Cortex of kidney (tissue), 1 donor: ENCODE results near the gene FLYWCH1.

Experiments
- DNase-seq: peaks from one replicate; lab custom pipeline; 2025; lab: John Stamatoyannopoulos, UW

FLYWCH1 gene

DNA sequence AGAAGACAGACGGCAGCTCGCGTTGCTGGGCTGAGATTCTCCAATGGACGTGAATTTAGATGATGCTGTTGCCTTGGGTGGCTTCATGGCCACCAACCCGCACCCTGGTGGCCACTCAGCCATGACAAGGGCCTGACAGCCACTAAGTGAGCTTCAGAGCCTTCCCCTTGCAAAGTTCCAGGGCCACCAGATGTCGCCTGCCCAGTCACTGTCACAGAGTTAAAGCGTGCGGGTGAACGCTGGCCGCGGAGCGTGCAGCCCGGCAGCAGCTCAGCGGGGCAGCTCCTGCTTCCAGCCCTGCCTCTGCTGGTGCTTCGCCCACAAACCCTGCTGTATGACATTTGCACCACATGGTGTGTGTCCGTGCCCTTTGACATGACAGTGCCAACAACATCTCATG is 39.0 kb downstream of the FLYWCH1 start:
- DNase-seq: no peak

DNA sequence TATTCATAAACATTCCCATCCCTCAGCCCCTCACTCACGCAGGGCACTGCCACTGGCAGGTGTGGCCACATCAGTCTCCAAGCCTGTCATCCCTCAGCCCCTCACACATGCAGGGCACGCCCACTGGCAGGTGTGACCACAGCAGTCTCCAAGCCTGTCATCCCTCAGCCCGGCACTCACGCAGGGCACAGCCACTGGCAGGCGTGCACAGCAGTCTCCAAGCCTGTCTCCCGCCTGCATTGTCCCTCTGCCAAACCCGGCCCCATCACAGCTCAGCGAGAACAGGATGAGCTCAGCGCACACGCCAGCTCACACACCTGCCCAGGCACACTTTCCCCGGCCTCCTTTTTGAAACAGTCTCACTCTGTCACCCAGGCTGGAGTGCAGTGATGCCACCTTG is 40.9 kb downstream of the FLYWCH1 start:
- DNase-seq: no peak

DNA sequence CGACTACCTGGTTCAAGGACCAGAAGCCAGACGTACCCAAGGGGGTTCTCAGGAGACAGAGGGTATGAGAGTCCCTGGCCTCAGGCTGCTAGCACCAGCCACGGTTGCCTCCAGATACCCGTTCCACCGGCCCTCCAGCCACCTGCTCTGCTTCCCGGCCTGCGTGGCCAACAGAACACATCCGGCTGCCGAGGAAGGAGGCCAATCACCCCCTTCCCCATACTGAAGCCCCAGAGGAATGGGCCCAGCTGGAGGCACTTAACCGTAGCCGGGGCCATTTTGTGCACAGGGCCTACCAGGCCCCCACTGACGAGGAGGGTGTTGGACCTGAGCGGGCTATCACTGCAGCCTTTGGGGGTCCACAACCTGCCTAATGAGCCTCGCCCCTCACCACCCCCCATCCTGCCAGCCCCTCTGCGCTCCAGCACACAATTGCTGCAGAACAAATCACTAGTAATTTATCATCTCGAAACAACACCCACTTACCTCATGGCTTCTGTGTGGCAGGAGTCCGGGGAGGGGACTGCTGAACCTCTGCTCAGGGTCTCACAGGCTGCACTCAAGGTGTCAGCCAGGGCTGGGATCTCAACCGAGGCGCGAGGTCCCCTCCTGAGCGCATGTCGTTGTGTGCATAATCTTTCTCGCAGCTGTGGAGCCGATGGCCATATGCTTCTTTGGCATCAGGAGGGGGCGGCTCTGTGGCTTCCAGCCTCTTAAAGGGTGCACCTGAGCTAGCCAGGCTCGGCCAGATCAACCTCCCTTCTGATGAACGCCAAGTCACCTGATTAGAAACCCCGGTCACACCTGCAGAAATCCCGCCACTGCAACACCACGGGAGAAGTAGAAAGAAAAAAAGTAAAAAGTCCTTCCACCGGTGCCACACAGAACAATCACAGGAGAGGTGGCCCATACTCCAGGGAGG is 42.2 kb downstream of the FLYWCH1 start:
- DNase-seq: no peak

DNA sequence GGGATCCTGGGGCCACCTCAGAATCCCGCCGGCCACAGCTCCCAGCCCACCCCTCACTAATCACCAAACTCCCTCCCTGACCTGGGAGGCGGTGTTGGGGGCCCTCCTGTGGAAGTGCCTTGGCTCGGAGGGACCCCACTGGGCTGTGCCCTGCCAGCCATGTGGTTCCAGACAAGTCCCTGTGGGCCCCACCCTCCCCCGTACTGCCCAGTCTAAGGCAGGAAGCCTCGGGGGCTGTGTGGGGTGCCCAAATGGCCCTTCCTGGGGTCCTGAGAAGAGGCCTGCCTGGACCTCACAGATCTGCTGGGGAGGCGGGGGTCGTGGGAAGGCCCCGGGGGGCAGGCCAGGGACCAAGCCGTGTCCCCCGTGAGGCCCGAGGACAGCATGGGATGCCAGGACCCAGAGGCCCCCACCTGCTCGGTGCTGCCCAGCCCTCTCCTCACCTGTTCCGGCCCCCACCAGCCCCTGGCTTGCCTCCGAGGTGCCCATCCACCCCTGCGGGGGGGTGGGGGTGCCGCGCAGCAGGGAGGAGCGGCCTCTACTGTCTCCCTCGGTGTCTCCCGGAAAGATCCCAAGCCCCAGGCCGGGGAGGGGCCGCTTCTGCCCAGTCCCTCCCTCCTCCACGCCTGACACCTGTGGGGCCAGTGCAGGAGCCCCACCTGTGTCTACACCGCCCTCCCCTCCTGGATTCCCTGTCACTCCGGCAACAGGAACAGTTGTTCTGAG is 43.1 kb downstream of the FLYWCH1 start:
- DNase-seq: no peak

DNA sequence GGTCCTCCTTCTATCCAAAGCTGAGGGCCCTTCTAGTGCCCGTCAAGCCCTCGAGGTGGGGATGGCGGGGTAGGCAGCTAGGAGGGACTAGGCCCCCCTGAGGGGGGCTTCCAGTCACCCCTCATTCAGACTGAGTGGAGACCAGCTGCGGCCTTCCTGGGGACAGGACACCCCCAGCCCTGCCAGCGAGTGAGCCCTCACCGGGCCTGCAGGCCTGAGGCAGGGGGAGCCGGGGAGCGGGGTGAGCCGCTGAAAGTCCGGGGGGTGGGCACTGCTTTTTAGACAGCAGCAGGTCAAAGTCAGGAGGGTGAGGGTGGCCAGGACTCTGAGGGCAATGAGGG is 43.7 kb downstream of the FLYWCH1 start:
- no peak for DNase-seq

DNA sequence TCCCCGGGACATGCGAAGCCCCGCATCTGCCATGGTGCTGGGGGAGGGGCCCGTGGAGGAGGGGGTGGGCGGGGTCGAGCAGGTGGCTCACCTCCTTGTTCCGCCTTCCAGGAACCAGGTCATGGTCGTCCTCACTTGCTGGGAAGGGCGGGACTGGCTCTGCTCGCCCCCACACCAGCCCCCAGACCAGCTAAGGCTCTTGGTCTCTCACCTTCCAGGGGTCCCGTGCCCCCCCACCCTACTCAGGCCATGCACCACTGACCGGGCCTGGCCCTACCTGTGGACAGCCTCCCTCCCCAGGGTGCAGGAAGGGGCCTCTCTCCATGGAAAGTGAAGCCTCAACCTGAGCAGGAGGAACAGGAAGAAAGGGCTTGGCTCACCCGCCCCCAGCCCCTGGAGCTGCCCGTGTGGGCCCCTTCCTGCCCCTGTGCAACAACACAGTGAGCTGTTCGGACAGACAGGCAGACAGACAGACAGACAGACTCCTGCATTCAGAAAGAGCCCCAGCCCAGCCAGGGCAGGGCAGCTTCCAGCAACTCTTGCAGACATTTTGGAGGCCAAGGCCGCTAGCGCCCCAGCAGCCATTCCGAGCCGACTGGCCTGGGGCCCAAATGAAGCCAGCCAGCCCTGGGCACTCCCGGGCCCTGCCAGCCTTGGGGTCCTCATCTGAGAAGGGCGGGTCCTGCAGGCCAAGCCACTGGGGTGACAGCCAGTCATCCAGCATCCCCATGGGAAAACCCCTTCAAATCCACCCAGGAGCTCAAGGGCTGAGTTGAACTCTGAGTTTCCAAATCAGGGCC is 44.2 kb downstream of the FLYWCH1 start:
- DNase-seq: no peak

DNA sequence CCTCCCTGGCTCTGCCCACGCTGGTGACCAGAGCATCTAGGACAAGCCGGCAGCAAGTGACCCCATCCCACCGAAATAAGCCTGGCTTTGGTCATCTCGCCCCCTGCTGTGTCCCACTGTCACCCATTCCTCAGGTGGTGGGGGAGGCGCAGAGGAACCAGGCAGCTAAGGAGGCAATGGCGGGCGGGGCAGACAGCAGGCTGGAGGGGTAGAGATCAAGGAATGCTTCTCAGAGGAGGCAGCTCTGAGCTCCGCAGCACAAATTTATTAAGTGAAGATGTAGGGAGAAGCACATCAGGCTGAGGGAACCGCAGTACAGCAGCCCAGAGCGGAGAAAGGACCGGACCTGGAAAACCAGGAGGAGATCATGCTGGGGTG is 44.8 kb downstream of the FLYWCH1 start:
- DNase-seq: no peak

DNA sequence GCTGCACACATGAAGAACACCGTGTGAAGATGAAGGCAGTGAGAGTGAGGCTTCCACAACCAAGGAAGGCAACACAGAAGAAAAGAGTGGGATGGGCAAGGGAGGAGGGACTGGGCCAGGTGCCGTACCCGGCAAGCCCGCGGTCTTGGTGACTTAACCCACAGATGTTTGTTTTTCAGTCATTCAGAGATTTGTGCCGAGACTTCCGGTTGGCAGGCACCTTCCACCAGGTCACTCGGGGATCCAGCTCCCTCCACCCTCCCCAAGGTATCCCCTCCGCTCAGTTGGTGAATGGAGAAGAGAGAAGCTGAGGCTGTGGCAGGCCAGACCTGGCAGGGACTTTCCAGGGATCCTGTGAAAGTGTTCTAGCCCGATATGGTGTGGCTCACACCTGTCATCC is 47.5 kb downstream of the FLYWCH1 start:
- DNase-seq: no peak

DNA sequence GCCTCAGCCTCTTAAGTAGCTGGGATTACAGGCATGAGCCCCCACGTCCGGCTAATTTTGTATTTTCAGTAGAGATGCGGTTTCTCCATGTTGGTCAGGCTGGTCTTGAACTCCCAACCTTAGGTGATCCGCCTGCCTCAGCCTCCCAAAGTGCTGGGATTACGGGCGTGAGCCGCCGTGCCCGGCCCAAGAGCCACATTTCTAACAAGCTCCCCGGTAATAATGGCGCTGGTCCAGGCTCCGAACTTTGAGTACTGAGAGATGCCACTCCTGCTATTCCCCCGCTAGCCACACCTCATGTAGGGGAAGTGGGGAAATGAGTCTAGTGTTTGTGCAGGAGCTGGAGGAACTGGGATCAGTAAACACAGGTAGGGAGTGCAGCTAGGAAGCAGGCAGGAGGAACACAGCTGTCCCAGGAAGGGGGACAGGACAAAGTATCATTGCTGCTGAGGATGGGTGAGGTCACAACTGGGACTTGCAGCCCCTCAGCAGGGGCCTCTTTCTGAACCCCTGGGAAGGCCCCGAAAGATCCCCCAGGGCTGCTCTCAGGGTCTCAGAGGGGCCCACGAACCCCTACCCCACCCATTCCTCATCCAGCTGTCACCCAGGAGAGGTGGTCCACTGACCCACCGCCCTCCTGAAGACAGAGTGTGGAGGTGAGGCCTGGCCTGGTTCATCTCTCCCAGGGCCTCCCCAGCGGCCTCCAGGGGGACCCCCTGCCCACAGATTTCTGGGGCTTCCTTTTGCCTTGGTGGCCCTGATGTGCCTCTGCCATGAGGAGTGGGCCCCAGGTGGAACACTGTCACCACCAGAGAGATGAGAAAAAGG is 48.7 kb downstream of the FLYWCH1 start:
- no peak for DNase-seq

DNA sequence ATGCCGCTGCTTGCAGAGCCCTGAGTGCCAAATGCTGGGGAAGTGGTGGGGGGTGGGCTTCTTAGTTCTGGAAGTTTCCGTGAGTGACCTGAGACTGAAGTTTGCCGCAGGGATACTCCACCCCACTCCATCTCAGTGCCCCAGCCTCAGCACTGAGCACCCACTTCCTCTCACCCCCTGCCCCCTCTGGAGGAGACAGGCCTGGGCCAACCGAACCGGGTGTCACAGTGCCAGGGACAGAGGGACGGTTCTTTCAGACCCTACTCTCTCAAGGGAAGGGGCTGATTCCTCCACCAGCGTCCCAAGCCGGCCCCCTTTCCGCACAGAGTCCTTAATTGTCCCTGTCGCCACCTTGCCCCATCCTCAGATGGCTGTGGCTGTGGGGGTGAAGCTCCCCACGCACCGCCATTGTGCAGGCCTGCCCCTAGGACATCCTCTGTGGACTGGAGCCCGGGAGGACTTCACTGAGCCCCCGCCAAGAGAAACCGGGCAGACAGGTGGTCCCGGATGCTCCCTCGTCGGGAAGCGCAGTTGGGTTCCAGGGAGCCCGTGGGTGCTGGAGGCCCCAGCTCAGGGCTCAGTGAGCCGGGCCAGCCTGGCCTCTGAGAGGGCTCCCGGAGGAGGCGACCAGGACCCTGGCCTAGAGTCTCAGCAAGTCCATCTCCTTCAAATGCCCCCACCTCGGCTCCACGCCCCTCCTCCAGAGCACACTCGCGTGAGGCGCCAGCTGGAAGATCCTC is 50.8 kb downstream of the FLYWCH1 start:
- DNase-seq: no peak

DNA sequence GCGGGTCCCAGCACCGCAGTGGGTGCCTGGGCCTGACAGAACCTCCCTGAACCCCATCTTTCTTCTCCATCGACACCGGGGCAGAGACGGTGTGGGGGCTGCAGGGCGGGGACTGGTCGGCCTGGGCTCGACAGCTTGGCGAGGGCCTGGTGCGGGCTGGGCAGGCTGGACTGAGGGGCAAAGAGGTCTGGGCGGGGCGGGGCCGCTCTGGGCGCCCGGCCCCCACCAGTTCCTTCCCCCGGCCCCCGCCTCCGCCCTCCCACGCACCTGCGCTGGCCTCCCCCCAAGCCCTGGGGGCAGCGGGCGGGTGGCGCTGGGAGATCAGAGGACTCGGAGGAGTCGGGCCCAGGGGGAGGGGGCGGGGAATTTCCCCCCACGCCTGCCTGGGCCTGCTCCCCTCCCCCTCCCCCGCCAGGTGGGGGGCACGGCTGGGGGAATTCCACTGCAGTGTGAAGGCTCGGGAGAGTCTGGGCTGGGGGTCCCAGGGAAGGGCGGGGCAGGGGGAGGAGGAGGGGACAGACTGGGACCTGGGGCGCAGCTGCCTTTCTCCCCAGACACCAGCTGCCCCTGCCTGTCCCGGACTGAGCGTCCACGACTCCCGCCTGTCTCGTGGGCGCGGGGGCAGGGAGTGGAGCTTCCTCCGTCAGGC is 51.5 kb downstream of the FLYWCH1 start:
- no peak for DNase-seq

DNA sequence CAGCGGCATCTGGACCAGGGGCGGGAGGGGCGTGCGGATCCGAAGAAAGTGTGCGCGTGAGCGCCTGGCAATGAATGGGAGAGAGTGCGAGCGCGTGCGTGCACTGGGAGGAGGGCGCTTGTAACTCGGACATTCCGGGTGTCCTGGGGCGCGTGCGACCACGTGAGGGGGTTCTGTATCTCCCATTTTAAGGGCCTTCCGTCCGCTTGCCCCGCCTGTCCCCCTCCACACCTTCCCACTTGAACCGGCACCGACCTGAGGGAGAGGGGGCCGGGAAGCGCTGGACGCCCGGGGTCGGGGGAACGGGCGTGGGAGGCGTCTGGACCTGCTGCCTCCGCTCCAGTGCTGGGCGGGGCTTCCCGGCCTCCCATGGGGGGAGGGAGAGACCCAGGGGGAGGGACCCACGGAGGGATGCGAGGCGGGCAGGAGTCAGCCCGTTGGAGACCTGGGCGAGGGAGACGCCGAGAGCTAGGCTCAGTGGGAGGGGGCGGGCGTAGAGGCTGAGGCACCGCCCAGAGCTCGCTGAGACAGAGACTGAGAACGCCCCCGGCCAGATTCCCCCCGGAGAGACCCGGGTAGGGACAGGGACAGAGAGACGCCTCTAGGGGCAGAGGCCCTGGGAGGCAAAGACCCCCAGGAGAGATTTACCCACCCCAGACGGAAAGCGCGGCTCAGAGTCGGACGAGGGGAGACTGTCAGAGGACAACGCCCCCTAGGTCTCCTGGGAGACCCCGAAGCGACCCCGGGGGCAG is 52.2 kb downstream of the FLYWCH1 start, which contains the start of gene KREMEN2:
Gene KREMEN2, plus strand, starts transcription at position 553 of the 752 bp plus-strand sequence. CDS start 246 bp downstream, outside the sequence.
- DNase-seq: no peak

DNA sequence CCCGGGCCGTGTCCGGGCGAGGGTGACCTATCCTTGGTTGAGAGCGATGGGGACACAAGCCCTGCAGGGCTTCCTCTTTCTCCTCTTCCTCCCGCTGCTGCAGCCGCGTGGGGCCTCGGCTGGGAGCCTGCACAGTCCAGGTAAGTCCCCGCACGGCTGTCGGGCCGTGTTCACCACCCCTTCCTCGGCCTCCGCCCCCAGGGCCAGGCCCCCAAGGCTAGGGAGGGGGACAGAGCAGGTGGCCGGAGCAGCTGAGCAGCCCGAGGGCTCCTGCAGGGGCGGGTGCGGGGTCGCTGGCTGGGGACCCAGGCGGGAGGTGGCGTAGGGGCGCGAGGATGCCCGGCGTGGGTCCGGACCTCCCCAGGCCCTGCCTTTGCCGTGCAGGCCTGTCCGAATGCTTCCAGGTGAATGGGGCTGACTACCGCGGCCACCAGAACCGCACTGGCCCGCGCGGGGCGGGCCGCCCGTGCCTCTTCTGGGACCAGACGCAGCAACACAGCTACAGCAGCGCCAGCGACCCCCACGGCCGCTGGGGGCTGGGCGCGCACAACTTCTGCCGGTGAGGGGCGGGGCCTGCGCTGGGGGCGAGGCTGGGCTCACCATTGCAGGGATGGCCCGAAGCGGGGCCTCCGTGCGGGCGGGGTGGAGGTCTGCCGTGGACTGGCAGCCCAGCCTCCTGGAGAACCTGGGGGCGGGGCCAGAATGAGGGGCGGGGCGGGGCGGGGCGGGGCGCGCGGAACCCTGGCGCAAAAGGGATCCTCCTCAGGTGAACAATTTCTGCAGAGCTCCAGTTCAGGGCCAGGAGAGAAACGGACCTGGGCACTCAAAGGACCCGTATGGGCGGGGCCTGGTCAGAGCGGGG is 53.0 kb downstream of the FLYWCH1 start:
- no peak for DNase-seq

DNA sequence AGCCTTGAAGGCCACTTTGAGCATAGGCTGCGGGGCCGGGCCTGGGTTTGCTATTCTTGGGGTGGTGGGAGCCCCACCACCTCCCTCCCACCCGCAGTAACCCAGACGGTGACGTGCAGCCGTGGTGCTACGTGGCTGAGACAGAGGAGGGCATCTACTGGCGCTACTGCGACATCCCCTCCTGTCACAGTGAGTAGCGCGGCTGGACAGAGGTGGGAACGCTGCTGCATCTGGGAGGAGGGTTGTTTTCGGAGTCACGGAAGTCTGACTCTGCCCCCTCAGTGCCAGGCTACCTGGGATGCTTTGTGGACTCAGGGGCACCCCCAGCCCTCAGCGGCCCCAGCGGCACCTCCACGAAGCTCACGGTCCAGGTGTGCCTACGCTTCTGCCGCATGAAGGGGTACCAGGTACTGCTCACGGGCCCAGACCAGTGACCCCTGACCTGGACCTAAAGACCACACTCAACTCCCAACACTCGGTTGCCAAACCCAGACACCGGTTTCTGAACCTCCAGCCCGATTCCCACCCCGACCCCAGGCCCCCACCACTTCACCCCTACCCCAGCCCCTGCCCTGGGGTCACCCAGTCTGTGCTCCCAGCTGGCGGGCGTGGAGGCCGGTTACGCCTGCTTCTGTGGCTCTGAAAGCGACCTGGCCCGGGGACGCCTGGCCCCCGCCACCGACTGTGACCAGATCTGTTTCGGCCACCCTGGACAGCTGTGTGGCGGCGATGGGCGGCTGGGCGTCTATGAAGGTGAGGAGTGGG is 54.5 kb downstream of the FLYWCH1 start:
- no peak for DNase-seq

DNA sequence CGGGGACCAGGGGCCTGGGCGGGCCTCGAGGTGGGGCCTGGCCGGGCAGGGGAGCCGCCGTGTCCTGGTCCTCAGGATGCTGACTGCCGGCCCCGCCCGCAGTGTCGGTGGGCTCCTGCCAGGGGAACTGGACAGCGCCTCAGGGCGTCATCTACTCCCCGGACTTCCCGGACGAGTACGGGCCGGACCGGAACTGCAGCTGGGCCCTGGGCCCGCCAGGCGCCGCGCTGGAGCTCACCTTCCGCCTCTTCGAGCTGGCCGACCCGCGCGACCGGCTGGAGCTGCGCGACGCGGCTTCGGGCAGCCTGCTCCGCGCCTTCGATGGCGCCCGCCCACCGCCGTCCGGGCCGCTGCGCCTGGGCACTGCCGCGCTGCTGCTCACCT is 55.1 kb downstream of the FLYWCH1 start:
- DNase-seq: no peak

DNA sequence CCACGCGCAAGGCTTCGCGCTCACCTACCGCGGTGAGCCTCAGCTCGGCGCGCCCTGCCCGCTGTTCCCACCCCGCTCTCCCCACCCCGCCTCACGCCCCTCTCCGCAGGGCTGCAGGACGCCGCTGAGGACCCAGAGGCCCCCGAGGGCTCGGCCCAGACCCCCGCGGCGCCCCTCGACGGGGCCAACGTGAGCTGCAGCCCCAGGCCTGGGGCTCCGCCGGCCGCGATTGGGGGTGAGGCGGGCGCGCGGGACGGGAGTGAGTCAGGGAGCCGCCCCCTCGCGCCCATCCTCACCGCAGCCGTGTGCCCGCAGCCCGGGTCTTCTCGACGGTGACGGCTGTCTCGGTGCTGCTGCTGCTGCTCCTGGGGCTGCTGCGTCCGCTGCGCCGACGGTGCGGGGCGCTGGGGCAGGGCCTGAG is 55.5 kb downstream of the FLYWCH1 start:
- DNase-seq: no peak

DNA sequence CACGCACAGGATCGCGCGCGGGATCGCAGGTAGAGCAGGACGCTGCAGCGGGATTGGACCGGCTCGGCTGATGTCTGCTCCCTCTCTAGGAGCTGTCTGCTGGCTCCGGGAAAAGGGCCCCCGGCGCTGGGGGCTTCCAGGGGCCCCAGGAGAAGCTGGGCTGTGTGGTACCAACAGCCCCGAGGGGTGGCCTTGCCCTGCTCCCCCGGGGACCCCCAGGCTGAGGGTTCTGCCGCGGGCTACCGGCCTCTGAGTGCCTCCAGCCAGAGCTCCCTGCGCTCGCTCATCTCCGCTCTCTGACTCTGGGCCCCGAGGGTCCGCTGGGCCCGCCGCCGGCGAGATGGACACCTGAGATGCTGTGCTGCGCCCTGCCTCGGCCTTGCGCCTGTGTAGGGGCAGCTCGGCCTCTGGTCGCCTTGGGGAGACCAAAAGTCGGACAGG is 56.0 kb downstream of the FLYWCH1 start:
- no peak for DNase-seq

DNA sequence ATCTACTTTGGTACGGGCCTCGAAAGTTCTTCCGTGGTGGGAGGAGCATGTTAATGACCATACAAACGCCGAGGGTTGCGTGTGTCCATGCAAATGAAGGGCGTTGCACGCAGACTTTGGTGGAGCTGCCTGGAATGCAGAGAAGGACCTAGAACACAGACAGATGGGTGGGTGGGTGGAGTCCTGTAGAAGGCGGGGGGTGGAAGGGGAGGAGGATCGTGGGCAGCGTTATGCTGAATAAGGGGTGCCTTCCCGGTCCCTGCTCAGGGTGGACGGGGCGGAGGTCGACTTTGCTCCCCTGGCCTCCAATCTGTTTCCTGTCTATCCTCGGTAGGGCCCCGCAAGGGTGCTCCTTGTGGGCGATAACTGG is 56.6 kb downstream of the FLYWCH1 start:
- no peak for DNase-seq
